ENCODE data around the gene ACTR5. TPM values are rescaled to one million over a fixed set of nuclear protein-coding genes. Genes with fewer than 3 reads are reported as not detected.

Gene ACTR5
- total RNA-seq, 4 donors from 2014 or later, result 7.8 to 13.9 (median 8.6) TPM

- TF ChIP-seq EP300 (IDR thresholded peaks at IDR 0.05) (no peak), POLR2AphosphoS5 (IDR thresholded peaks at IDR 0.05) (no peak), CTCF (IDR thresholded peaks at IDR 0.05) (no peak), POLR2A (IDR thresholded peaks at IDR 0.05) (no peak)
Measured at GRCh38 chr20:38728911-38729642, 19.2 kb upstream of the ACTR5 start.

GRCh38 chr20:38729767-38730166 lies 18.5 kb upstream of the ACTR5 start:
- H3K27me3 ChIP-seq, result peaks cover 98% of the 10 kb centered on the region
- WGBS, 2 donors (ENCODE audit: low coverage in 1 of 2), result 9 to 10% methylated on average over 5 to 7 of the region's 7 CpGs

More at GRCh38 chr20:38728911-38729642, 19.2 kb upstream of the ACTR5 start:
- Histone ChIP-seq H3K27me3 (peaks cover 100% of the 10 kb centered on the region), H3K4me1 (peaks cover 0 to 59% (median 12%) of the 10 kb centered on the region in 3 donors), H3K36me3 (no peaks in the 10 kb centered on the region), H3K4me3 (no peak overlapping the region), H3K9me3 (peaks cover 0 to 4% (median 0%) of the 10 kb centered on the region in 3 donors), H3K27ac (no peak overlapping the region)
- ATAC-seq, result no peak
- WGBS, 2 donors (ENCODE audit: low coverage in 1 of 2), result 1% methylated on average over 15 to 25 of the region's 41 CpGs

GRCh38 chr20:38730167-38730988 lies 17.9 kb upstream of the ACTR5 start:
- Histone ChIP-seq H3K9me3 (peaks cover 0 to 4% (median 0%) of the 10 kb centered on the region in 3 donors), H3K27me3 (peaks cover 96% of the 10 kb centered on the region), H3K27ac (no peak overlapping the region), H3K4me3 (peak overlapping the region in 1 of 2 donors; percentile 36), H3K4me1 (peaks cover 0 to 46% (median 12%) of the 10 kb centered on the region in 3 donors), H3K36me3 (no peaks in the 10 kb centered on the region)
- TF ChIP-seq CTCF (IDR thresholded peaks at IDR 0.05) (no peak), EP300 (IDR thresholded peaks at IDR 0.05) (no peak), POLR2AphosphoS5 (IDR thresholded peaks at IDR 0.05) (no peak), POLR2A (IDR thresholded peaks at IDR 0.05) (no peak)
- 0 to 2% methylated on average over 4 to 10 of the region's 41 CpGs for WGBS, 2 donors (ENCODE audit: low coverage in 1 of 2)
- no peak for ATAC-seq

More at GRCh38 chr20:38729767-38730166, 18.5 kb upstream of the ACTR5 start:
- no peak overlapping the region for H3K4me3 ChIP-seq
- no peak overlapping the region for H3K27ac ChIP-seq
- no peak for ATAC-seq
- H3K4me1 ChIP-seq, result peaks cover 0 to 52% (median 12%) of the 10 kb centered on the region in 3 donors
- TF ChIP-seq POLR2AphosphoS5 (IDR thresholded peaks at IDR 0.05) (no peak), CTCF (IDR thresholded peaks at IDR 0.05) (no peak), POLR2A (IDR thresholded peaks at IDR 0.05) (no peak), EP300 (IDR thresholded peaks at IDR 0.05) (no peak)
- H3K36me3 ChIP-seq, result no peaks in the 10 kb centered on the region
- peaks cover 0 to 4% (median 0%) of the 10 kb centered on the region in 3 donors for H3K9me3 ChIP-seq

- TF ChIP-seq CTCF (IDR thresholded peaks at IDR 0.05), result peak in 3 of 4 experiments; percentile 79 to 96 (median 83)
- TF ChIP-seq POLR2A (IDR thresholded peaks at IDR 0.05), result no peak
- WGBS, 2 donors (ENCODE audit: low coverage in 1 of 2), result 1 to 2% methylated on average over 21 to 24 of the region's 40 CpGs
- Histone ChIP-seq H3K9me3 (peaks cover 0 to 3% (median 0%) of the 10 kb centered on the region in 3 donors), H3K27me3 (peaks cover 96% of the 10 kb centered on the region), H3K4me3 (peak overlapping the region in 1 of 2 donors; percentile 36), H3K36me3 (no peaks in the 10 kb centered on the region), H3K4me1 (peaks cover 0 to 40% (median 12%) of the 10 kb centered on the region in 3 donors), H3K27ac (no peak overlapping the region)
- ATAC-seq, result peak; percentile 71
Measured at GRCh38 chr20:38730989-38731737, 17.1 kb upstream of the ACTR5 start.

Measured in gastroesophageal sphincter (tissue), 4 donors.